HEK293 (cell line): ENCODE results near the gene SCN8A.

Experiments used
- BCL11A ChIP-seq: fragments of 450-650 bp; formaldehyde crosslinking; IDR thresholded peaks from 2 replicates; pipeline ENCODE4 v1.5.1; 2016; ENCODE audit warnings: low read depth, missing biosample characterization, missing genetic modification characterization
- HOXA7 ChIP-seq: sonication (generic); formaldehyde crosslinking; IDR thresholded peaks from 2 replicates; pipeline ENCODE4 v1.8.1; 2022; ENCODE audit warnings: missing genetic modification reagents, borderline replicate concordance
- TF ChIP-seq, protein P1 (sequence below): fragments of 450-650 bp; formaldehyde crosslinking; IDR thresholded peaks from 2 replicates; pipeline ENCODE4 v1.5.1; 2016; ENCODE audit warnings: missing biosample characterization, missing genetic modification characterization

- TF ChIP-seq, protein P1, sequence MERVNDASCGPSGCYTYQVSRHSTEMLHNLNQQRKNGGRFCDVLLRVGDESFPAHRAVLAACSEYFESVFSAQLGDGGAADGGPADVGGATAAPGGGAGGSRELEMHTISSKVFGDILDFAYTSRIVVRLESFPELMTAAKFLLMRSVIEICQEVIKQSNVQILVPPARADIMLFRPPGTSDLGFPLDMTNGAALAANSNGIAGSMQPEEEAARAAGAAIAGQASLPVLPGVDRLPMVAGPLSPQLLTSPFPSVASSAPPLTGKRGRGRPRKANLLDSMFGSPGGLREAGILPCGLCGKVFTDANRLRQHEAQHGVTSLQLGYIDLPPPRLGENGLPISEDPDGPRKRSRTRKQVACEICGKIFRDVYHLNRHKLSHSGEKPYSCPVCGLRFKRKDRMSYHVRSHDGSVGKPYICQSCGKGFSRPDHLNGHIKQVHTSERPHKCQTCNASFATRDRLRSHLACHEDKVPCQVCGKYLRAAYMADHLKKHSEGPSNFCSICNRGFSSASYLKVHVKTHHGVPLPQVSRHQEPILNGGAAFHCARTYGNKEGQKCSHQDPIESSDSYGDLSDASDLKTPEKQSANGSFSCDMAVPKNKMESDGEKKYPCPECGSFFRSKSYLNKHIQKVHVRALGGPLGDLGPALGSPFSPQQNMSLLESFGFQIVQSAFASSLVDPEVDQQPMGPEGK (tag by site-specific recombination), result no peak
- TF ChIP-seq HOXA7 (CRISPR knock-in tag), result no peak
- no peak for TF ChIP-seq BCL11A (tag by site-specific recombination)
Observed at GRCh38 chr12:51850081-51850964, 259.3 kb downstream of the SCN8A start.
